ENCODE results near the gene P4HA2. TPM values are rescaled to one million over a fixed set of nuclear protein-coding genes. Genes with fewer than 3 reads are reported as not detected.

The P4HA2 gene
- total and polyA plus RNA-seq, 8 donors, result 22.5 to 81.9 (median 34.1) TPM

GRCh38 chr5:132193165-132193694 lies 34.4 kb downstream of the P4HA2 start:
- Histone ChIP-seq H3K36me3 (peaks cover 0 to 35% of the 10 kb centered on the region in 2 donors), H3K27me3 (no peaks in the 10 kb centered on the region), H3K4me1 (no peaks in the 10 kb centered on the region), H3K27ac (no peak overlapping the region), H3K9me3 (no peaks in the 10 kb centered on the region), H3K4me3 (no peak overlapping the region)
- intact Hi-C loops (cut with DNase I), result no loop called here
- ATAC-seq (no peak), DNase-seq (no peak)
- TF ChIP-seq CTCF (IDR thresholded peaks at IDR 0.05), result no peak

GRCh38 chr5:132190161-132190817 lies 37.4 kb downstream of the P4HA2 start:
- H3K27ac ChIP-seq, result no peak overlapping the region
- H3K27me3 ChIP-seq, result no peaks in the 10 kb centered on the region
- ATAC-seq, result peak; percentile 96
- no peaks in the 10 kb centered on the region for H3K4me1 ChIP-seq
- no peaks in the 10 kb centered on the region for H3K9me3 ChIP-seq
- peak; percentile 66 to 69 for TF ChIP-seq CTCF (IDR thresholded peaks at IDR 0.05)
- H3K36me3 ChIP-seq, result peaks cover 0 to 28% of the 10 kb centered on the region in 2 donors
- intact Hi-C loops (cut with DNase I), result no loop called here
- DNase-seq, result peak in 2 of 4 donors; percentile 33 to 72
- H3K4me3 ChIP-seq, result no peak overlapping the region

DNA sequence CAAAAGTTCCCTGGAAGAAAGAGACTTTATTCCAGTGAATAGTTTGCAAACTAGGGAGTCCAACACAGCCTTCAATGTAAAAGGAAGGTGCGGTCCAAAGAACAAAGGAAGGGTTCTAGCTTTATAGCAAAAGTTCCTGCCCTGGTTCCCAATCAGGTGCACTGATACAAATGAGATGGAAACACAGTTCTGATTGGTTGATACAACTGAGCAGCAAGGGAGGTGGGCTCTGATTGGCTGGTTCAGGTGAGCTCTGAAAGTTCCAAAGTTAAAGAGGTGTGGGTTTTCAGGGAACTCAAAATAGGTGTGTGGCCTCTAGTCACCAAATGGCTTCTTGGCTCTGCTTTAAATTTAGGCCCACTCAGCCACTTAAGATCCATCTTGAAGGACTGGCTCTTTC lies 43.1 kb downstream of the P4HA2 start:
- no peak for ATAC-seq
- no peak for DNase-seq
- Histone ChIP-seq H3K27me3 (no peaks in the 10 kb centered on the region), H3K9me3 (no peaks in the 10 kb centered on the region), H3K27ac (no peak overlapping the region), H3K36me3 (no peaks in the 10 kb centered on the region), H3K4me3 (no peak overlapping the region), H3K4me1 (peaks cover 0 to 8% of the 10 kb centered on the region in 2 donors)
- TF ChIP-seq CTCF (IDR thresholded peaks at IDR 0.05), result no peak
- intact Hi-C loops (cut with DNase I), result no loop called here

DNA sequence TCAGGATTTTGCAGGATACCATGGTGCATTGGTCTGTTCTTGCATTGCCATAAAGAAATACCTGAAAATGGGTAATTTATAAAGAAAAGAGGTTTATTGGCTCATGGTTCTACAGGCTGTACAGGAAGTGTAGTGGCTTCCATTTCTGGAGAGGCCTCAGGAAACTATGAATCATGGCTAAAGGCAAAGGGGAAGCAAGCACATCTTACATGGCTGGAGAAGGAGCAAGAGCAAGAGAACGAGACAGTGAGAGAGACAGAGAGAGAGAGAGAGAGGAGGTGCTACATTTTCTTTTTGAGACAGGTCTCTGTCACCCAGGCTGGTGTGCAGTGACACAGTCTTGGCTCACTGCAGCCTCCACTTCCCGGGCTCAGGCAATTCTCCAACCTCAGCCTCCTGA lies 43.9 kb downstream of the P4HA2 start:
- H3K27me3 ChIP-seq, result no peaks in the 10 kb centered on the region
- no peak for TF ChIP-seq CTCF (IDR thresholded peaks at IDR 0.05)
- DNase-seq, result no peak
- H3K27ac ChIP-seq, result no peak overlapping the region
- H3K36me3 ChIP-seq, result no peaks in the 10 kb centered on the region
- no peak overlapping the region for H3K4me3 ChIP-seq
- no peaks in the 10 kb centered on the region for H3K9me3 ChIP-seq
- H3K4me1 ChIP-seq, result peaks cover 0 to 9% of the 10 kb centered on the region in 2 donors
- no peak for ATAC-seq
- intact Hi-C loops (cut with DNase I), result no loop called here

- intact Hi-C loops (cut with DNase I), result no loop called here
- Histone ChIP-seq H3K4me3 (no peak overlapping the region), H3K36me3 (no peaks in the 10 kb centered on the region), H3K9me3 (no peaks in the 10 kb centered on the region), H3K4me1 (peaks cover 0 to 9% of the 10 kb centered on the region in 2 donors), H3K27ac (no peak overlapping the region), H3K27me3 (no peaks in the 10 kb centered on the region)
- ATAC-seq (no peak), DNase-seq (no peak)
- no peak for TF ChIP-seq CTCF (IDR thresholded peaks at IDR 0.05)
Observed at GRCh38 chr5:132182359-132183040, 45.2 kb downstream of the P4HA2 start.
